Memory B cell (primary cell): Measurements from ENCODE around the gene NUDT2.
"Not testable (repeated sequence)": the region's sequence is repeated elsewhere in the genome, so short reads cannot be mapped to it uniquely, and the experiment has no call there.

Source experiments
- ATAC-seq: fragments of 150-1000 bp; cut with Tn5 transposase; 2 replicates; pipeline ENCODE4 v1.10.0; 2021; ENCODE audit warnings: low read depth, mild to moderate bottlenecking, moderate library complexity
- DNase-seq, 2 donors: peaks; one replicate each; pipeline ENCODE4 v3.0.0; 2022; ENCODE audit warnings: low spot score in 2 of 2
- H3K27ac Mint-ChIP-seq: one replicate; pipeline ENCODE4 v1.8.0; 2022; ENCODE audit warnings: mild to moderate bottlenecking, moderate library complexity, mixed read lengths
- H3K27me3 Mint-ChIP-seq: one replicate; pipeline ENCODE4 v1.8.0; 2022; ENCODE audit warnings: mixed read lengths
- H3K36me3 Mint-ChIP-seq: one replicate; pipeline ENCODE4 v1.8.0; 2022; ENCODE audit warnings: mild to moderate bottlenecking, mixed read lengths
- H3K4me1 Mint-ChIP-seq: one replicate; pipeline ENCODE4 v1.8.0; 2022; ENCODE audit warnings: mixed read lengths
- H3K4me3 Mint-ChIP-seq: one replicate; pipeline ENCODE4 v1.8.0; 2022; ENCODE audit warnings: mild to moderate bottlenecking, moderate library complexity, mixed read lengths
- H3K9me3 Mint-ChIP-seq: one replicate; pipeline ENCODE4 v1.8.0; 2022; ENCODE audit warnings: mixed read lengths

NUDT2 gene

DNA sequence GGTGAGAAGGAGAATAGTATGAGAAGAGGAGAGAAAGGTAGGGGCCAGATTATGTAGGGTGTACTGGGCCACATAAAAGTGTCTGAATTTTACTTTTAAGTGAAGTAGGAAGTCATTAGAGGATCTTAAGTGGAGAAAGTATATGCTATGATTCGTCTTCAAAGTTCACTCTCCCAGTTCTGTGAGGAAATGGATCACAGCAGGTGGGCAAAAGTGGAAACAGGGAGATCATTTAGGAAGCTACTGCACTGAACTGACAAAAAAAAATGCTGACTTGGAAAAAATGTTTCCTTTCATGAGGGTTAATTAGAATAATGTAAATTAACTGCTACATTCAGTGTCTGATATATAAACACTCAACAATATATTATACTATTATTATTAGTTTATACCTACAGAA is 2.7 kb upstream of the NUDT2 start:
- Mint-ChIP-seq H3K4me1 (peaks cover 12% of the 10 kb centered on the region), H3K27me3 (no peaks in the 10 kb centered on the region), H3K4me3 (no peak overlapping the region), H3K36me3 (no peaks in the 10 kb centered on the region), H3K27ac (no peak overlapping the region), H3K9me3 (no peaks in the 10 kb centered on the region)
- ATAC-seq (no peak), DNase-seq (no peak)

DNA sequence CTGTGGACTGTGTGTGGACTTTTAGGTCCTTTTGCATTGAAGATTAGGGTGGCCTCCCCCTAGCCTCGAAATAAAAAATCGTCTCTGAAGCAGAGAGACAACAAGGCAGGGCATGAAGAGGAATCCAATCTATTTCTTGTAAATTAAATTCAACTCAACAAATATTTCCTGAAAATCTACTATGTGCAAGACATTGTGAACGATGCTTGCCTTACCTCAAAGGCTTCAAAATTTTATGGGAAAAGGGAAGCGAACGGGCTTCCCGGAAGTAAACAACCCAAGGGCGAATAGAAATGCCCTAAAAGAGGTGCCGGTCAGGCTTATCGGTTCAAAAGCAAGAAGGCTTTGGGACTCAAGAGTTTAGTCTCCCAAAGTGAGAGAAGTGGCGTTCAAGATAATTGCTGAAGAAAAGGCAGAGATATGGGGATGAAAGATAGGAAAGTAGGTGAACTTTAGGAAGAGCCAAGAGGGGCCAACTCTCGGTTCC is 826 bp upstream of the NUDT2 start:
- Mint-ChIP-seq H3K27ac (peak overlapping the region; percentile 97), H3K36me3 (no peaks in the 10 kb centered on the region), H3K27me3 (no peaks in the 10 kb centered on the region), H3K9me3 (no peaks in the 10 kb centered on the region), H3K4me1 (peaks cover 19% of the 10 kb centered on the region), H3K4me3 (peak overlapping the region; percentile 94)
- DNase-seq = no peak
- no peak for ATAC-seq

DNA sequence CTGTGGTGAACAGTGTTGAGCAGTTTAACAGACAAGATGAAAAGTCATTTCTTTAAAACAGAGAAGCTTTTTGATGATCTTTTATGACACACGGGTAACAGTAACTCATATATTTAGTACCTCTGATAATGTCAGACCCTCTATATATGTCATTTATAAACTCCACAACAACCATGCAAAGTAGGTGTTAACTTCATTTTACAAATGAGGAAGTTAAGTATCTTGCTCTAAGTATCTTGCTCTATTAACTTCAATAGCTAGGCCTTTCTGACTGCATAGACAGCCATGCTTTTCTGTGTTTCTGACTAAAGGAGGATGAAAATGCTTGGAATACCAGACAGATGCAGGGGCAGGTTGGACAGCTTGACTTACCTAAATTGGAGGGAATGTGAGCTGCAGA is 1.8 kb downstream of the NUDT2 start:
- Mint-ChIP-seq H3K4me3 (no peak overlapping the region), H3K4me1 (peaks cover 19% of the 10 kb centered on the region), H3K9me3 (no peaks in the 10 kb centered on the region), H3K27me3 (no peaks in the 10 kb centered on the region), H3K36me3 (no peaks in the 10 kb centered on the region), H3K27ac (peak overlapping the region; percentile 88)
- DNase-seq (no peak), ATAC-seq (no peak)

DNA sequence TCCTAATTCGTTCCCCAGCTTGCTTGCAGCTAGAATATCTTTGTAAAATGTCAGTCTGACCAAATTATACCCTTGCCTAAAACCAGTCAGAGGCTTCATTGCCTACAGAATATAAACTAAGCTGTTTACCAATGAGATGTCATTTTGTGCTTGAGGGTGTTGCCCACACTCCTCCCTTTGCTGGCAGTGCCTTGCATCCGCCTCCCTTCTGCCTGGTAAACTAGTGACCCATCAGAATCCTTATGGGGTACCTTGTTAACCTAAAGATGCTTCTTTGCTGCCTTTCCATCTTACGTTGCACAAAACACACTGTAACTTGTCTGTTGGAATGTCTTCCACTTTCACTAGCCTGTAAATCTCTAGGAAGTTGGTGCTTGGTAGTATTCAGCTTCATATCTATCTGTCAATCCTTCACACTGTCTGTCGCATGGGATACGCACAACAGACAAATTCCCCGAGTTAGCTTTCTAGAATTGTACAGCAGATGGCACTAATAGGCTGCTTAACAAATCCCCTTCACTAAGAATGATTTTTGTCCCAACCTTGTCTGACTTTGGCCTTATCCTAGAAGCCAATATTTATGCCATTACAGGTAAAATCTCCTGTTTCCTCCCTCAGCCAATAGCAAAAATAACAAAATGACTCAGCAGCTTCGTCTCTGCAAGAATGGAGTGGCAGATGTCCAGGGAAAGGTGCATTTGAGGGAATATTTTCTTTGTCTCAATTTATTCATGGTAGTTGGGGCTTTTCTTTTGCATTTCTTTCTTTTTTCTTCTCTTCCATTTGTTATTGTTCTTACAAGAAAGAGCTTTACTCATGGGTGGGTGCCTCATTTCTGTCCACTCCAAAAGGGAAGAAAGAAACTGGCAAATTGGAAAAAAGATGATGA is 3.0 kb downstream of the NUDT2 start:
- H3K27ac Mint-ChIP-seq = no peak overlapping the region
- H3K4me3 Mint-ChIP-seq = no peak overlapping the region
- no peaks in the 10 kb centered on the region for H3K36me3 Mint-ChIP-seq
- no peaks in the 10 kb centered on the region for H3K9me3 Mint-ChIP-seq
- DNase-seq (no peak), ATAC-seq (no peak)
- H3K27me3 Mint-ChIP-seq = no peaks in the 10 kb centered on the region
- H3K4me1 Mint-ChIP-seq = peaks cover 19% of the 10 kb centered on the region

DNA sequence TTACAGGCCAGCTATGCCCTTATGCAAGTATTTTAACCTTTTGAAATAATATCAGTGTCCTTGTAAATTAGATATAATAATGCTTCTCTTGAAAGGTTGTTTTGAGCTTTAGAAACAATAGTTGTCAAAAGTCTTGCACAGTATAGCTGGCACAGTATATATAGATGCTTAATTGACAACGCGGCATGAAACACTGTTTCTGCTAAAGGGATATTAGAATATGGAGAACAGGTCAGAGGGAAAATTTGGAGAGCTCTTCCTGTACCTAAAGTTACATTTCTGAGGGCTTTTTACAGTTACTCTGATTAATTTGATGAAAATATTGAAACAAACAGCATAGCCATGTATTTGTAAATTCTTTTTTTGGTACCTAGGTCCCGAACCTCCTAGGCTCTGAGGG is 4.5 kb downstream of the NUDT2 start:
- no peak overlapping the region for H3K4me3 Mint-ChIP-seq
- ATAC-seq = no peak
- DNase-seq = no peak
- H3K9me3 Mint-ChIP-seq = no peaks in the 10 kb centered on the region
- no peaks in the 10 kb centered on the region for H3K27me3 Mint-ChIP-seq
- no peak overlapping the region for H3K27ac Mint-ChIP-seq
- H3K36me3 Mint-ChIP-seq = peaks cover under 1% of the 10 kb centered on the region
- H3K4me1 Mint-ChIP-seq = peaks cover 19% of the 10 kb centered on the region

DNA sequence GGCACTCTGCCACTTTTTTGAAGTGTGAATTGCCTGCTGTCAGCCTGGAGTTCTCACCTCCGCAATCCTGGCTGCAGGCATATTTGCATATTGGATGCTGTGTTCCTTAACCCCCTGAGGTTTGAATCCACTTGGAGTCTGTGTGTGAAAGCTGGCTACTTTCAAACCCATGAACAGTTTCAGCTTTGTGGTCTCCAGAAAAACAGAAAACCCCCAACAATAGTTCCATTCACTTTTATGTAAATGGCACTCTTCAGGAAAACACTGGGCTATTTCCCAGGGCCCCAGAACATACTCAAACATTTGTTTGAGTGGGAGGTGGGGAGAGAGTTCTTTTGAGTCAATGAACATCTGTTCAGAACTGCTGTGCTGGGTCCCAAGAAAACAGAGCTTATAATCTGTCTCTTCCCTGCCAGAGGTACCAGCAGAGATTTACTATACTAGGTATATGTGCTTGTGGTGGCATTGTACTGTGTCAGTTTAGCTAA is 5.0 kb downstream of the NUDT2 start:
- no peak overlapping the region for H3K27ac Mint-ChIP-seq

DNA sequence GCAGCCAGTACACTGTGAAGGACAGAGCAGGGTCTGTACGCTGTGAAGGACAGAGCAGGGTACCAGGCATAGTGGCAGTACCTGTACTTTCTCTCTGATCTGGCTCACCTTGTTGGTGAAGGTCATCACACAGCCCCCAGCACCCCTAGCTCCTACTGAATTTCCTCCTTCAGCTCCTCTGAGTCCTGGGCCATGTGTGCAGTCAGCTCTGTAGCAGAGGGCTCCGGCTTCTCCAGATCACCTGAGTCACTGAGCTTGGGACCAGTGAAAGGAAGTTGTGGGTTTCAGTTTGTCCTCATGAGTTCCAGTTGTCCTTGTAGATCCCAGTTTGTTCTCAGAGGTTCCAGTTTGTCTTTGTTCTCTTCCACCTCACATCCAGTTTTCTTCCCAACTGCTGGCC is 5.5 kb downstream of the NUDT2 start:
- Mint-ChIP-seq H3K9me3 (no peaks in the 10 kb centered on the region), H3K27ac (no peak overlapping the region), H3K4me3 (no peak overlapping the region), H3K27me3 (no peaks in the 10 kb centered on the region), H3K36me3 (peaks cover 3% of the 10 kb centered on the region), H3K4me1 (peaks cover 17% of the 10 kb centered on the region)
- ATAC-seq = no peak
- no peak for DNase-seq

More for the DNA sequence above, 5.0 kb downstream of the NUDT2 start:
- Mint-ChIP-seq H3K9me3 (no peaks in the 10 kb centered on the region), H3K27me3 (no peaks in the 10 kb centered on the region), H3K4me1 (peaks cover 19% of the 10 kb centered on the region), H3K4me3 (no peak overlapping the region), H3K36me3 (peaks cover 3% of the 10 kb centered on the region)
- DNase-seq = no peak
- ATAC-seq = no peak

DNA sequence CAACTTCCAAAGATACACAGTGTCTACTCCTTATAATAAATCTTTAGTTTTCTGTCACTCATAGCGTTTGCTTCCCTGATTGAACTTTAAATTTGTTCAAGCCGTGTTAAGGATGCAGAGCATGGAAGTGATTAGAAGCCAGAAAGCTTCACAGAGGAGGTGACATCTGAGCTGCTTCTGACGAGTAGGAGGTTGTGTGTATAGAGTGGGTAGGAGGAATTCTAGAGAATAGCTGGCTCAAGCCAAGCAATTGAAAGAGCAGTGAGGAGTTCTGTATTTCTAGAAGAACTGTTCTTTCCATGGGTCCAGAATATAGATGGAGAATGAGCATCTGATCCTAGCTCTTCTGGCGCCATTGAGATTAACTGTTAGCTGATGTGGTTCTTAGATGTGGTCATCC is 6.0 kb downstream of the NUDT2 start:
- no peak overlapping the region for H3K27ac Mint-ChIP-seq

DNA sequence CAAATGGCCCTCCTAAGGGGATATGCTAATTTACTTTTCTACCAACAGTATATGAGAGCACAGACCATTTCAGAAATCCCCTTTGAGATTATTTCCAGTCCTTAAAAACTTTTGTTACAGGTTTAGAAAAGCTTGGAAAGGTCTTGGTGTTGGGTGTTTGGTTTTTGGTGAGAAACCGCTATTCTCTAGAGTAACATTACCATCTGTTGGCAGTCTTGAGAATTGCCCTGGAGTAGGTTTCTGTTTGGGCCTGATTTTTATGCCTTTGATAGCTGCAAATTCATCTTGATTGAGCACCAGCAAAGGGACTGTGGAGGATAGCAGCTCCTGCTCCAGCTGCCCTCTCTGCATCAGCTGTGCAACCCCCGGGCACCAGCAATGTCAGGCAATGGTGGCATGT is 8.0 kb downstream of the NUDT2 start:
- peaks cover 1% of the 10 kb centered on the region for H3K4me1 Mint-ChIP-seq
- peaks cover 16% of the 10 kb centered on the region for H3K36me3 Mint-ChIP-seq
- DNase-seq (no peak), ATAC-seq (no peak)
- no peak overlapping the region for H3K27ac Mint-ChIP-seq
- no peaks in the 10 kb centered on the region for H3K27me3 Mint-ChIP-seq
- H3K9me3 Mint-ChIP-seq = no peaks in the 10 kb centered on the region
- H3K4me3 Mint-ChIP-seq = no peak overlapping the region

More for the DNA sequence above, 6.0 kb downstream of the NUDT2 start:
- peaks cover 12% of the 10 kb centered on the region for H3K4me1 Mint-ChIP-seq
- no peaks in the 10 kb centered on the region for H3K27me3 Mint-ChIP-seq
- ATAC-seq = no peak
- peaks cover 7% of the 10 kb centered on the region for H3K36me3 Mint-ChIP-seq
- no peak overlapping the region for H3K4me3 Mint-ChIP-seq
- no peaks in the 10 kb centered on the region for H3K9me3 Mint-ChIP-seq
- no peak for DNase-seq

DNA sequence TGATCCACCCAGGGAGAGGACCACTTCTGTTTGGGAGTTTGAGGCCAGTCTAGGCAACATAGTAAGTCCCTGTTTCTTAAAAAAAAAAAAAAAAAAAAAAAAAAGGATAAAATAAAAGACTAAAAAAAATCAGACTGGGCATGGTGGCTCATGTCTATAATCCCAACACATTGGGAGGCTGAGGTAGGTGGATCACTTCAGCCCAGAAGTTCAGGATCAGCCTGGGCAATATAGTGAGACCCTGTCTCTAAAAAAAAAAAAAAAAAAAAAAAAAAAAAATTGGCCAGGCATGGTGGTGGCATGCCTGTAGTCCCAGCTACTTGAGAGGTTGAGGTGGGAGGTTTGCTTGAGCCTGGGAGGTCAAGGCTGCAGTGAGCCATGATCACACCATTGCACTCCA is 8.7 kb downstream of the NUDT2 start:
- not testable (repeated sequence) for H3K4me1 Mint-ChIP-seq, ATAC-seq, H3K27ac Mint-ChIP-seq, H3K9me3 Mint-ChIP-seq, H3K4me3 Mint-ChIP-seq, DNase-seq, H3K27me3 Mint-ChIP-seq
- peaks cover 19% of the 10 kb centered on the region for H3K36me3 Mint-ChIP-seq

DNA sequence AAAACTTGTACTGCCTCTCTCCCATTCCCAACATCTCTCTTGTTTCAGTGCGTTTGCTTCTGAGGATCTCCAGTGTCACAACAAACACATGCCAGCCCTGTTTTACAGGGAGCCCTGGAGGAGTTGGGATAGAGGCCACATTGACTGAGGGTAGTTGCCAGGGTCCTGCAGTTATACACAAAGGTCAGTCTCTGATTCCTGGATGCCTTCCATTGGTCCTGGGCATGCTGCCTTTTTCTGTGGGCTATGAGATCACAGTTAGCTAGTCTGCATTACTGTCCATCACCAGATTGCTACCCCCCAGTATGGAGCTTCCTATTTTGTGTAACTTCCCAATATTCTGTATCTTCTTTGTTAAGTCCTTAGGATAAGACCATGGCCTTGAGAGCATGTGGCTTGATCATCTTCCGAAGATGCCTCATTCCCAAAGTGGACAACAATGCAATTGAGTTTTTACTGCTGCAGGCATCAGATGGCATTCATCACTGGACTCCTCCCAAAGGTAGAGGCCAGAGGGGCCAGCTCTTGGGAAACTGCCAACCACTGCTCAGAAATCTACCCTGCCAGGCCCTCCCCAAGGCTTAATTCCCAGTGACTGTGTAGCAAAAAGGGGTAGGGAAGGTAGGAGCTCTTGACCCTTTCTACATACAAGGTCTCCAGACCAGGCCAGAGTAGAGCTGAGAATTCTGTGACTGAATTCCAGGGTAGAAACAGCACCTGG is 9.5 kb downstream of the NUDT2 start:
- Mint-ChIP-seq H3K27me3 (no peaks in the 10 kb centered on the region), H3K4me3 (no peak overlapping the region), H3K27ac (no peak overlapping the region), H3K9me3 (no peaks in the 10 kb centered on the region), H3K36me3 (peaks cover 25% of the 10 kb centered on the region), H3K4me1 (no peaks in the 10 kb centered on the region)
- ATAC-seq (no peak), DNase-seq (no peak)

DNA sequence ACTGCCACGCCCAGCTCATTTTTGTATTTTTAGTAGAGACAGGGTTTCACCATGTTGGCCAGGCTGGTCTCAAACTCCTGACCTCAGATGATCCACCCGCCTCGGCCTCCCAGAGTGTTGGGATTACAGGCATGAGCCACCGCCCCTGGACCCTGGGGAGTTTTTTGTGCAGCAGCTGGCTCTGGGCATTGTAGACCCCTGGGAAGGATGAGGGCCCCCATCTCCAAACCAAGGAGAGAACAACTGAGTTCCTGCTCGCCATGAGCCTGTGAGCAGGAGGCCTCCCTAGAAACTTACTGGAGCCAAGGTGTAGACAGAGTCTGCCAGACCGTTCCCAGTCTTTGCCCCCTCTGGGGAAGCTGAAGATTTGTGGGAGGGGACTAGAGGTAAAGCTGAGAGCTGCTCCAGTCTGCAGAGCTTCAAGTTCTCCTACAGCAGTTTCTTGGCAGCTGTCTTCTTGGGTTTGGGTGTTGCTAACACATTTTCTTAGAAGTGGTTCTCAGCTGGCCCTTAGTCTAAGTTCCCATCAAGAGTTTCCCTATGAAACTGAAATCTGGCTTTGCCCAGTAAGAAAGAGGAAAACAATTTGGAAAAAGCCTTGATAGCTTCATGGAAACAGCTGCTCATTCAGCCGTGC is 12.4 kb downstream of the NUDT2 start:
- no peak for ATAC-seq
- H3K27me3 Mint-ChIP-seq = no peaks in the 10 kb centered on the region
- peaks cover 26% of the 10 kb centered on the region for H3K36me3 Mint-ChIP-seq
- no peak overlapping the region for H3K27ac Mint-ChIP-seq
- no peak overlapping the region for H3K4me3 Mint-ChIP-seq
- no peak for DNase-seq
- H3K9me3 Mint-ChIP-seq = no peaks in the 10 kb centered on the region
- H3K4me1 Mint-ChIP-seq = no peaks in the 10 kb centered on the region

DNA sequence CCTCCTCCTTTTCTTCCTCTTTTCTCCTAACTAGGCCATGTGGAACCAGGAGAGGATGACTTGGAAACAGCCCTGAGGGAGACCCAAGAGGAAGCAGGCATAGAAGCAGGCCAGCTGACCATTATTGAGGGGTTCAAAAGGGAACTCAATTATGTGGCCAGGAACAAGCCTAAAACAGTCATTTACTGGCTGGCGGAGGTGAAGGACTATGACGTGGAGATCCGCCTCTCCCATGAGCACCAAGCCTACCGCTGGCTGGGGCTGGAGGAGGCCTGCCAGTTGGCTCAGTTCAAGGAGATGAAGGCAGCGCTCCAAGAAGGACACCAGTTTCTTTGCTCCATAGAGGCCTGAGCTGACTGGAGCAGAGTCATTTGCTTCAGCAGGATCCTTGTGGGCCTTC is 13.7 kb downstream of the NUDT2 start:
- DNase-seq (no peak), ATAC-seq (no peak)
- Mint-ChIP-seq H3K36me3 (peaks cover 29% of the 10 kb centered on the region), H3K27ac (no peak overlapping the region), H3K9me3 (no peaks in the 10 kb centered on the region), H3K4me1 (no peaks in the 10 kb centered on the region), H3K27me3 (no peaks in the 10 kb centered on the region), H3K4me3 (no peak overlapping the region)

DNA sequence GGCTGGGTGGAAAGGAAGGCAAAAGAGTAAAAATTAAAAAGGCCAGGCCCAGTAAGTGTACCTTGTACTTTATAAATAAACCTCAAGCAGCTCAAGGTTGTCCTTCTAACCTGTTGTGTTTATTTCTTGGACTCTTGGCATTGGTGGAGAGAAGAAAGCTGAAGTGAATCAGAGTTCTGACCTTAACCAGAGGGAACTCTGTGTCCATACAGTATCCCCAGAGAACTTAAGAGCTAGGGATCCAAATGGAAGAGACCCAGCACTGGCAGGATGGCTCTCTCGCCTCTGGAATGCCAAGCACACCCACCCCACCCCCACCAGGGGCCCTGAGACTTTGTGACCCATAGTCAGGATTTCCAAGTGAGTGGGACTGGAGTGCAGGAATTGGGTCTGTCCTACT is 14.2 kb downstream of the NUDT2 start:
- peaks cover 29% of the 10 kb centered on the region for H3K36me3 Mint-ChIP-seq
- H3K4me3 Mint-ChIP-seq = no peak overlapping the region
- ATAC-seq (no peak), DNase-seq (no peak)
- H3K27ac Mint-ChIP-seq = no peak overlapping the region
- H3K27me3 Mint-ChIP-seq = no peaks in the 10 kb centered on the region
- H3K9me3 Mint-ChIP-seq = no peaks in the 10 kb centered on the region
- H3K4me1 Mint-ChIP-seq = no peaks in the 10 kb centered on the region
